ENCODE data around the gene TBC1D16. TPM values are rescaled to one million over a fixed set of nuclear protein-coding genes. Genes with fewer than 3 reads are reported as not detected.

TBC1D16 gene
- total and polyA plus RNA-seq, 8 donors = 4.9 to 31.4 (median 19.7) TPM

- WGBS, 2 donors = 85 to 94% methylated on average over 9 of the region's 9 CpGs
- Histone ChIP-seq H3K4me1 (peaks cover 0 to 2% (median 2%) of the 10 kb centered on the region in 3 donors), H3K27ac (no peak overlapping the region), H3K9me3 (no peaks in the 10 kb centered on the region), H3K36me3 (no peaks in the 10 kb centered on the region), H3K4me3 (no peak overlapping the region), H3K27me3 (no peaks in the 10 kb centered on the region)
- intact Hi-C loops (cut with DNase I) = loop anchor here in 1 of 3 donors (10.0 kb wide), 1 partner anchor 59 kb away; no protein-coding TSS in a partner anchor
- FAIRE-seq (no peak), ATAC-seq (no peak), DNase-seq (peak in 2 of 6 donors; percentile 33 to 41)
- no peak for TF ChIP-seq CTCF (IDR thresholded peaks at IDR 0.05)
These were observed 122.2 kb downstream of the TBC1D16 start for GRCh38 chr17:79913451-79913850.

GRCh38 chr17:79912552-79913330 is 122.9 kb downstream of the TBC1D16 start:
- ATAC-seq = no peak
- Histone ChIP-seq H3K4me3 (no peak overlapping the region), H3K4me1 (no peaks in the 10 kb centered on the region), H3K9me3 (no peaks in the 10 kb centered on the region), H3K27me3 (no peaks in the 10 kb centered on the region), H3K27ac (no peak overlapping the region), H3K36me3 (no peaks in the 10 kb centered on the region)
- DNase-seq = peak in 3 of 6 donors; percentile 53 to 72 (median 53)
- FAIRE-seq = no peak
- intact Hi-C loops (cut with DNase I) = loop anchor here in 1 of 3 donors (10.0 kb wide), 1 partner anchor 58 kb away; no protein-coding TSS in a partner anchor
- TF ChIP-seq CTCF (IDR thresholded peaks at IDR 0.05) = no peak
- WGBS, 2 donors = 78 to 87% methylated on average over 14 of the region's 14 CpGs

GRCh38 chr17:79911430-79912399 is 124.0 kb downstream of the TBC1D16 start:
- 85 to 88% methylated on average over 20 of the region's 20 CpGs for WGBS, 2 donors
- H3K27me3 ChIP-seq = no peaks in the 10 kb centered on the region
- intact Hi-C loops (cut with DNase I) = loop anchor here in 1 of 3 donors (10.0 kb wide), 1 partner anchor 57 kb away; no protein-coding TSS in a partner anchor

GRCh38 chr17:79910985-79911361 is 124.7 kb downstream of the TBC1D16 start:
- no peak overlapping the region for H3K4me3 ChIP-seq
- FAIRE-seq (no peak), ATAC-seq (no peak), DNase-seq (peak in 2 of 6 donors; percentile 39 to 49)
- no peaks in the 10 kb centered on the region for H3K4me1 ChIP-seq
- no peaks in the 10 kb centered on the region for H3K36me3 ChIP-seq
- intact Hi-C loops (cut with DNase I) = loop anchor here in 1 of 3 donors (10.0 kb wide), 1 partner anchor 56 kb away; no protein-coding TSS in a partner anchor
- WGBS, 2 donors = 88 to 90% methylated on average over 14 of the region's 14 CpGs
- H3K27me3 ChIP-seq = no peaks in the 10 kb centered on the region
- TF ChIP-seq CTCF (IDR thresholded peaks at IDR 0.05) = no peak
- H3K27ac ChIP-seq = no peak overlapping the region
- no peaks in the 10 kb centered on the region for H3K9me3 ChIP-seq

More at GRCh38 chr17:79911430-79912399, 124.0 kb downstream of the TBC1D16 start:
- Histone ChIP-seq H3K4me3 (no peak overlapping the region), H3K9me3 (no peaks in the 10 kb centered on the region), H3K27ac (no peak overlapping the region), H3K4me1 (no peaks in the 10 kb centered on the region), H3K36me3 (no peaks in the 10 kb centered on the region)
- DNase-seq = peak in 2 of 6 donors; percentile 26 to 48
- no peak for ATAC-seq
- no peak for TF ChIP-seq CTCF (IDR thresholded peaks at IDR 0.05)
- FAIRE-seq = no peak

Measured in pancreas (tissue), 10 donors.